Cerebellar nuclear complex (tissue), 1 donor: ENCODE data around the gene CTBP1.
"Not testable (repeated sequence)": the region's sequence is repeated elsewhere in the genome, so short reads cannot be mapped to it uniquely, and the experiment has no call there.

ENCODE experiments used
- DNase-seq, 2 experiments: peaks; one replicate each; lab custom pipeline; 2025; lab: John Stamatoyannopoulos, UW

Gene CTBP1

GRCh38 chr4:1248245-1249147, at the start of gene CTBP1:
CTBP1 (minus strand) TSS chr4:1249130; CDS start chr4:1241331, 7,799 bp downstream.
- DNase-seq = no peak

GRCh38 chr4:1298461-1298860, 49.5 kb upstream of the CTBP1 start:
- no peak for DNase-seq

- no peak for DNase-seq
These were observed 48.8 kb upstream of the CTBP1 start for GRCh38 chr4:1297456-1298325.

DNA sequence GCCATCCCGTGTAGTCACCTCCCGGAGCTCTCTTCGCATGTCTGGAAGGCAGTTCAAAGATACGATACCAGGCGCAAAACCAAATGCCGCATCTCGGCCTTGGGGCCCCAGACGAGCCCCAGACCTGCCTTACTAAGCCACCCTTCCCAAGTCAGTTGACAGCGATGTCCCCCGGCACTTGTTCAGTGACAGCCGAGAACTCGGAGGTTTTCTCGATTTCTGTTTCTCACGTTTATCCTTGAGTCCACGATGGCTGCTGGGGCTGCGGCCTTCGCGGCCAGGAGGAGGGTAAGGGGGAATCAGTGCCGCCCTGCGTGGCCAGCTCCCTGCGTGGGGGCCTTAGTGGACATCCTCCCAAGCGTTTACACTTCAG, 48.1 kb upstream of the CTBP1 start:
- no peak for DNase-seq

- no peak for DNase-seq
These were observed 47.5 kb upstream of the CTBP1 start for GRCh38 chr4:1296324-1297022.

DNA sequence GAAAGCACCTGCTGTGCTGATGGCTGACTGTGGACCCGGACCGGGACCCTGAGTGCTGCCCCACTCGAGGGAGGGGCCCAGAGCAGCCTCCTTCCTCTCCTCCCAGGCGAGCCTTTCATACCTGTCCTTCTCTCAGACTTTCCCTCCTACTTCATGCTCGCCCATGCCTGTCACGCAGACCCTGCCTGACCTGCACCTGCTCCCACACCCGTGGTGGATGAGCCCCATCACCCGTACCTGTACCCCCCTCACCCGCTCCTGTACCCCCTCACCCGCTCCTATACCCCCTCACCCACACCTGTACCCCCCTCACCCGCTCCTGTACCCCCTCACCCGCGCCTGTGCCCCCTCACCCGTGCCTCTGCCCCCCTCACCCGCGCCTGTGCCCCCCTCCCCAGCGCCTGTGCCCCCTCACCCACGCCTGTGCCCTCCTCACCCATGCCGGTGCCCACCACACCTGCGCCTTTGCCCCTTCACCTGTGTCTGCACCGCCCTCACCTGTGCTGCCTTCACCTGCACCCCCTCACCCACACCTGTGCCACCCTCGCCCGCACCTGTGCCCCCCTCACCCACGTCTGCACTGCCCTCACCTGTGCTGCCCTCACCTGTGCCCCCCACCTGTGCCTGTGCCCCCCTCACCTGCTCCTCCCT, 46.6 kb upstream of the CTBP1 start:
- no peak for DNase-seq

- no peak for DNase-seq
These were observed 46.0 kb upstream of the CTBP1 start for GRCh38 chr4:1294891-1295290.

- no peak for DNase-seq
These were observed 45.5 kb upstream of the CTBP1 start for GRCh38 chr4:1294424-1294823.

DNA sequence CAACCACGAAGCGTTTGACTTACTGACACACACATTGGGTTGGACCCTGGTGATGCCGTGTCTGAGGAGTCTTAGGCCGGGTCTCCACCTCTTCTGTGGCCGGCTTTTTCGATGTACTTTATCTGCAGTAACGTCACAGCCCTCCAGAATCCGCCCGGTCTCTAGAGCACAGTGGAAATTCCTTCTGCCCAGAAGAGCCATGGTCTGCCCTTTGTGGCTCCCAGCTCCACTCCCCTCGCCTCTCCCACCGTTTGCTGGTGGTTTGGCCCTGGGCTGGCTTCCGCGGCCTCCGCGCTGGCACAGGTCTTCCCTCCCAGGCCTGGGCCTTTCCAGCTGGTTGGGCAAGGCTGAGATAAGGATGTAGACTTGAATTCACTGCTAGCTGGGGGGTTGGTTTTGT, 45.1 kb upstream of the CTBP1 start:
- DNase-seq = no peak

GRCh38 chr4:1293531-1293941, 44.6 kb upstream of the CTBP1 start:
- no peak for DNase-seq

DNA sequence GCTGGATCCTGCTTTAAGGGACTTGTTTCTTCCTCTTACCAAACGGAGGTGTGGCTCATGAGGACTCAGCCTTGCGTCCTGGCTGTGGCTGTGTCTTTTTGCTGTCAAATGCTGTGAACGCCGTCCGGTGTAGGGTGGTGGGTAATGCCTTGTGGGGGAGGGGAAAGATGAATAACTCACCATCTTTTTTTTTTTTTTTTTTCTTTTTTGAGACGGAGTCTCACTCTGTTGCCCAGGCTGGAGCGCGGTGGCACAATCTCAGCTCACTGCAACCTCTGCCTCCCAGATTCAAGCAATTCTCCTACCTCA, 43.7 kb upstream of the CTBP1 start:
- DNase-seq = not testable (repeated sequence)

DNA sequence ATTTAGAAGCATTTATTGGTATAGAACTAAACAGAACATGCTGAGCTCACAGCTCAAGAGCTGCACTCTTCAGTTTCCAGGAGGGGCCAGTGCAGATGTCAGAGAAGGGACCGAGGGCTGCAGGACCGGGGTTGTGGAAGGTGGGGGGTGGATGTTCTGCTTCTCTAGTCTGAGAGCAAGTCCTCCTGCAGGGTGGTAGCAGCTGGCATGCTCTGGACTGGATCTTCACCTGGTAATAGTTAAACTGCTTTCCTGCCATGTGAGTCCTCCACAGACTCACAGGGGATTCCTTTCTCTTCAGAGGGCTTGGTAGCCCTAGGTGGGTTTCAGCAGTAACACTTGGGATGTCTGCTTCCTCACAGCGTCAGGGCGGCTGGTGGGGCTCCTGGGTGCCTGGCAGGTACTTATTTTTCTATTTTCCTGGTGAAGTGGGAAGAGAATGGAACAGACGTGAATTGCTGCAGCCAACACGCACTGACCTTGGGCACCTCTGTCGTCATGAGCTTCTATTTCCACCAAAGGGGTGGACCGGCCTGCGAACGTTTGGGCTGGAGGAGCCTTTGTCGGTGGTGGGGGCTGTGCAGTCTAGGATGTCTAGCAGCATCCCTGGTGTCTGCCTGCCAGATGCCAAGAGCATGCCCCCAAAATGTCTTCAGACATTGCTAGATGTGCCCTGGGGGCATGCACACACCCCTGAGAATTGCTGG, 43.2 kb upstream of the CTBP1 start:
- DNase-seq = no peak

- no peak for DNase-seq
These were observed 42.2 kb upstream of the CTBP1 start for GRCh38 chr4:1291091-1291490.

DNA sequence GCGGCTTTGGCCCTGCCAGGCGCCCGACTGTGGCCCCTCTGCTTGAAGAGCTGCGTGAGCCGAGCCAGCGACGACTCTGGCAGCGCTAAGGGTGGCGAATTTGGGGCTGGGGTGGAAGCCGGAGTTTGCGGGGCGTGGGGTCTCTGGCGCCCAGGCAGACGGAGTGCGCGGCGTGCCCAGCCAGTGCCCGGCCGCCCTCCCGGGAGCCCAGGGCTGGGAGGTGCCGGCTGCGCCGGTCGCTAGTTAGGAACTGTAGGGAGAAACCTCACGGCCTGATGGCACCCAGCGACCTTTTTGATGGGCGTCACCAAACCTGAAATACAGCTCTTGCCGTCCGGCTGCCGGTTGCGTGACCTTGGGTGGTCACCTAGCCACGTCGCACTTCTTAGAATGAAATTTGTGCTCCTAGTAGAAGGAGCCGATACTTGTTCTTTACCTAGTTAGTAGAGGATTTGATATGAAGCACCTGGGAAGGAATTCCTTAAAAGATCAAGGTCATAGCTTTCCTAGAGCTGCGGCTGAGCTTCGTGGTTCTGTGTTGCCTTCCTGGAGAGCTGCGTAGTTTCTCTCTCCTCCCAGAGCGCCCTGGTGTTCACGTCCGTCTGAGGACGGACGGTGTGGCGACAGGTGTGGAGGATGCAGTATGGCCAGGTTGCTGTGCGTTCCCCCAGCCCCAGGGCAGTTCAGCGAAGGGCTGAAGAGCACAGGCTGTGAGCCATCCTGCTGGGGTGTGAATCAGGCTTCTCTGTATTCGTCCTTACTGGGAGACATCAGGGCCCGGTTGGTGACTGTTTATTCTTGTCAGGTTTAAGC, 41.4 kb upstream of the CTBP1 start:
- no peak for DNase-seq

GRCh38 chr4:1289207-1290164, 40.6 kb upstream of the CTBP1 start, which contains the start of gene MAEA:
MAEA (plus strand) TSS chr4:1289891; CDS start chr4:1289914, 23 bp downstream.
- DNase-seq = peak; percentile 68 to 85

DNA sequence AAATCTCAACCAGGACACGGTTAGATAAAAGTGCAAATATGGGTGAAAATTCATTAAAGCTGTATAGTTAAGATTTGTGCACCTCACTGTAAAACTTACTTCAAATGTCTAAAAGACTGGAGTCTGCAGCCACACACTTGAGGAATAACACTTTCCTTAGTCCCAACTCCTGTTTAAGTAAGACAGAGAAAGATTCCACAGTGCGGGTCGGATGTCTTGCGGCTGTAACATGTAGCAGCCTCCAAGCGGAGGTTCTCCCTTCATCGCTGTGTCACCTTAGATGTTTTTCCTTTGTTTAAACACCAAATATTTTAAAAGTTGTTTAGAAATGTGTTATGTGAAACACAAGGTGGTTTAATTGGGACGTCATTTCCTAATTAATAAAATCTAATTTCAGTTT, 39.9 kb upstream of the CTBP1 start:
- DNase-seq = no peak

DNA sequence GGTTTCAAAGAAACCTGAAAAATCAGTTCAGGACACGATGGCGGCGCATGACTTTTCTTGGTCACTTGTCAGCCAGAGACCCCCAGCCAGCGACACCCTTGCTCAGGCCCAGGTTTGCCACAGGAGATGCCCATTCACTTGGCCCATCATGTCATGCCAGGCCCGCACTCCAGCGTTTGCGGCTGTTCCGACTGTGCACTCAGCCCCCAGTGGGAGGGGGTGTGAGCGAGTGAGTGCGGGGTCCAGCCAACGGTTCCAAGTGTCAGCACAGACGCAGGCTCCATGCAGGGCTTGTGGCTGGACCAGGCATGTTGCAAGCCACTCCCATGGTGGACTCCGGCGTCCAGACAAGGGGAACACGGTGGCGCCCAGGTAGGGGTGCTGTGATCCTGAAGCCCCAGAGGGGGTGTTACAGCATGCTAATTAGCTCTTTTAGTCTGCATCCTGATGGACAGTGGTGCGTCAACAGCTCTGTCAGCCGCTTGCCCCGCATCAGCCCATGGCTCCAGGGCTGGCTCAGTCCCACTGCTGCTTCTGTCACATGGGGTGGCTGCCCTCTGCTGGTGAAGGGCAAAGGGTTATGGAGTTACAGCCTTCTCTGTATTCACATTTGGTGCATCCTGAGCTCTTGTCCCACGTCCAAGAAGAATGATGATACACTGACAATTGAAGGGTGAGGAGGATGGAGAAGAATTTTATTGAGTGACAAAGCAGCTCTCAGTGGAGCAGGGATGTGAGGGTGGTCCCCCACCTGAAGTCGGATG, 37.0 kb upstream of the CTBP1 start:
- no peak for DNase-seq

- no peak for DNase-seq
These were observed 36.3 kb upstream of the CTBP1 start for GRCh38 chr4:1285151-1285789.
